CD14-positive monocyte (primary cell): ENCODE results near the gene IL23R. TPM values are rescaled to one million over a fixed set of nuclear protein-coding genes. Genes with fewer than 3 reads are reported as not detected.

Source experiments
- DNase-seq, 3 donors: peaks; one replicate each; pipeline ENCODE4 v3.0.0-alpha.2; 2011 to 2022
- H2AFZ ChIP-seq: 2 replicates; pipeline ENCODE4 v1.6.0; 2012; ENCODE audit warnings: mild to moderate bottlenecking, low read depth, low read length, inconsistent platforms; ENCODE audit not compliant: insufficient read depth, poor library complexity, severe bottlenecking
- H3K27ac ChIP-seq, 2 donors: 1 replicate in 1 of 2; 2 replicates in 1 of 2; pipeline ENCODE4 v1.5.1; 2012 to 2013; ENCODE audit warnings: low read length in 2 of 2, control low read depth in 1 of 2, inconsistent platforms in 1 of 2, low read depth in 1 of 2, mild to moderate bottlenecking in 1 of 2
- H3K27me3 ChIP-seq, 2 donors: one replicate each; pipeline versions ENCODE4 v1.6.0 to v1.6.1; 2011 to 2013; ENCODE audit warnings: low read length in 2 of 2; ENCODE audit not compliant: control insufficient read depth in 2 of 2, insufficient read depth in 2 of 2
- H3K36me3 ChIP-seq, 2 donors: replicated peaks in 1 of 2; 1 replicate in 1 of 2; 2 replicates in 1 of 2; pipeline versions ENCODE4 v1.5.1 to v1.6.1; 2012 to 2013; ENCODE audit warnings: low read length in 2 of 2, control low read depth in 1 of 2, inconsistent platforms in 1 of 2, mild to moderate bottlenecking in 1 of 2; ENCODE audit not compliant: insufficient read depth in 2 of 2, control insufficient read depth in 1 of 2
- H3K4me1 ChIP-seq, 2 donors: 1 replicate in 1 of 2; 2 replicates in 1 of 2; pipeline versions ENCODE4 v1.5.1 to v1.6.1; 2012 to 2013; ENCODE audit warnings: low read length in 2 of 2, control low read depth in 1 of 2, inconsistent platforms in 1 of 2, mild to moderate bottlenecking in 1 of 2, moderate library complexity in 1 of 2; ENCODE audit not compliant: insufficient read depth in 2 of 2, control insufficient read depth in 1 of 2
- H3K4me2 ChIP-seq: replicated peaks from 2 replicates; pipeline ENCODE3; 2012; ENCODE audit warnings: low read length, moderate library complexity, mild to moderate bottlenecking; ENCODE audit not compliant: poor library complexity, severe bottlenecking; ENCODE audit errors: extremely low read depth
- H3K4me3 ChIP-seq, 3 experiments: fragments of 200-600 bp in 1 of 3; sonication (generic) in 1 of 3; replicated peaks in 1 of 3; 1 replicate in 2 of 3; 2 replicates in 1 of 3; pipeline ENCODE4 v1.5.1; 2011 to 2013; ENCODE audit warnings: low read length in 3 of 3, mild to moderate bottlenecking in 3 of 3, control low read depth in 2 of 3, low read depth in 2 of 3, inconsistent platforms in 1 of 3, moderate library complexity in 1 of 3
- H3K79me2 ChIP-seq: 2 replicates; pipeline ENCODE4 v1.6.0; 2012; ENCODE audit warnings: mild to moderate bottlenecking, control low read depth, inconsistent platforms, low read length, moderate library complexity; ENCODE audit not compliant: insufficient read depth
- H3K9ac ChIP-seq: 2 replicates; pipeline ENCODE4 v1.6.0; 2017; ENCODE audit warnings: low read length, mild to moderate bottlenecking; ENCODE audit not compliant: insufficient read depth, poor library complexity, severe bottlenecking
- H3K9me3 ChIP-seq, 2 donors: replicated peaks in 1 of 2; 1 replicate in 1 of 2; 2 replicates in 1 of 2; pipeline versions ENCODE4 v1.5.1 to v1.6.1; 2012 to 2013; ENCODE audit warnings: low read length in 2 of 2, control low read depth in 1 of 2; ENCODE audit not compliant: control insufficient read depth in 1 of 2, insufficient read depth in 1 of 2
- H4K20me1 ChIP-seq: 2 replicates; pipeline ENCODE4 v1.6.0; 2012; ENCODE audit warnings: mild to moderate bottlenecking, low read length, control low read depth, moderate library complexity; ENCODE audit not compliant: insufficient read depth
- H3K27ac Mint-ChIP-seq, 7 donors: one replicate each; pipeline ENCODE4 v1.8.0; 2020; ENCODE audit warnings: mild to moderate bottlenecking in 7 of 7, mixed read lengths in 7 of 7, moderate library complexity in 6 of 7, inconsistent platforms in 2 of 7
- H3K27me3 Mint-ChIP-seq, 3 donors: one replicate each; pipeline ENCODE4 v1.8.0; 2021 to 2022; ENCODE audit warnings: low read depth in 3 of 3, mild to moderate bottlenecking in 3 of 3, mixed read lengths in 3 of 3, moderate library complexity in 3 of 3, inconsistent platforms in 1 of 3
- H3K36me3 Mint-ChIP-seq, 2 donors: one replicate each; pipeline ENCODE4 v1.8.0; 2020; ENCODE audit warnings: mixed read lengths in 2 of 2, inconsistent platforms in 1 of 2, mild to moderate bottlenecking in 1 of 2
- H3K4me1 Mint-ChIP-seq: one replicate; pipeline ENCODE4 v1.8.0; 2020; ENCODE audit warnings: mild to moderate bottlenecking, mixed read lengths
- H3K4me3 Mint-ChIP-seq, 2 donors: one replicate each; pipeline ENCODE4 v1.8.0; 2020; ENCODE audit warnings: mild to moderate bottlenecking in 2 of 2, mixed read lengths in 2 of 2, moderate library complexity in 1 of 2
- H3K9me3 Mint-ChIP-seq, 7 donors: one replicate each; pipeline ENCODE4 v1.8.0; 2020 to 2022; ENCODE audit warnings: mixed read lengths in 7 of 7, mild to moderate bottlenecking in 6 of 7, moderate library complexity in 6 of 7, inconsistent platforms in 2 of 7
- CTCF ChIP-seq: fragments of 200-600 bp; IDR thresholded peaks from one replicate; pipeline ENCODE4 v1.8.0; 2022; ENCODE audit warnings: antibody characterized with exemption, mild to moderate bottlenecking
- WGBS: methylation state at CpG from one replicate; pipeline ENCODE4 v1.1.5; 2013; ENCODE audit warnings: missing lambda C conversion rate; ENCODE audit not compliant: insufficient coverage; 5-methylcytosine and 5-hydroxymethylcytosine counted together
- intact Hi-C, 2 donors: fragments of 100-400 bp; cut with micrococcal nuclease; formaldehyde crosslinking; loops; one replicate each; pipeline versions ENCODE4 v1.15.0 to v1.15.1; 2023
- polyA plus RNA-seq, 3 donors: library from polyadenylated mRNA; depleted of rRNA in 1 of 3; unstranded in 2 of 3; stranded (reverse) in 1 of 3; fragments of 300-500 nt in 2 of 3; fragments of >200 nt in 1 of 3; fragmentation: Illumina TruSeq in 2 of 3; gene quantifications; 1 replicate in 2 of 3; 2 replicates in 1 of 3; pipeline ENCODE4 v1.2.3, GENCODE V29; 2012 to 2021

IL23R gene
- polyA plus RNA-seq, 3 donors, result not detected

- Histone ChIP-seq H3K79me2 (no peaks in the 10 kb centered on the region), H3K4me1 (no peaks in the 10 kb centered on the region), H3K36me3 (no peaks in the 10 kb centered on the region), H3K4me3 (no peak overlapping the region), H3K4me2 (no peak overlapping the region), H4K20me1 (no peaks in the 10 kb centered on the region), H3K27me3 (no peaks in the 10 kb centered on the region), H3K9ac (no peak overlapping the region), H3K27ac (no peak overlapping the region), H2AFZ (no peak overlapping the region), H3K9me3 (no peaks in the 10 kb centered on the region)
- no peak for TF ChIP-seq CTCF
- Mint-ChIP-seq H3K27ac (no peak overlapping the region), H3K36me3 (no peaks in the 10 kb centered on the region), H3K27me3 (peaks cover 0 to 1% (median 0%) of the 10 kb centered on the region in 3 donors), H3K4me3 (no peak overlapping the region), H3K4me1 (no peaks in the 10 kb centered on the region), H3K9me3 (no peaks in the 10 kb centered on the region)
- no peak for DNase-seq
- intact Hi-C loops, result no loop called here
Measured at GRCh38 chr1:67228791-67229190, 62.5 kb downstream of the IL23R start.

- H3K9me3 Mint-ChIP-seq, result no peaks in the 10 kb centered on the region
- intact Hi-C loops, result loop anchor here (5.0 kb wide), 2 partner anchors 267 to 272 kb away; no protein-coding TSS in a partner anchor
- no peaks in the 10 kb centered on the region for H3K27me3 Mint-ChIP-seq
Measured at GRCh38 chr1:67230539-67230938, 64.3 kb downstream of the IL23R start.

More at GRCh38 chr1:67230539-67230938, 64.3 kb downstream of the IL23R start:
- no CpG with 5 or more reads among the region's 3 CpGs for WGBS
- no peak for TF ChIP-seq CTCF
- no peaks in the 10 kb centered on the region for H3K9me3 ChIP-seq
- H2AFZ ChIP-seq, result no peak overlapping the region
- H3K4me3 ChIP-seq, result no peak overlapping the region
- no peak overlapping the region for H3K27ac ChIP-seq
- no peak overlapping the region for H3K9ac ChIP-seq
- H3K27me3 ChIP-seq, result no peaks in the 10 kb centered on the region
- H4K20me1 ChIP-seq, result no peaks in the 10 kb centered on the region
- DNase-seq, result no peak
- no peaks in the 10 kb centered on the region for H3K79me2 ChIP-seq
- no peaks in the 10 kb centered on the region for H3K4me1 ChIP-seq
- Mint-ChIP-seq H3K4me3 (no peak overlapping the region), H3K36me3 (no peaks in the 10 kb centered on the region), H3K4me1 (no peaks in the 10 kb centered on the region), H3K27ac (no peak overlapping the region)
- H3K36me3 ChIP-seq, result no peaks in the 10 kb centered on the region
- H3K4me2 ChIP-seq, result no peak overlapping the region
